ENCODE data around the gene DLD.

- TF ChIP-seq, protein P1, sequence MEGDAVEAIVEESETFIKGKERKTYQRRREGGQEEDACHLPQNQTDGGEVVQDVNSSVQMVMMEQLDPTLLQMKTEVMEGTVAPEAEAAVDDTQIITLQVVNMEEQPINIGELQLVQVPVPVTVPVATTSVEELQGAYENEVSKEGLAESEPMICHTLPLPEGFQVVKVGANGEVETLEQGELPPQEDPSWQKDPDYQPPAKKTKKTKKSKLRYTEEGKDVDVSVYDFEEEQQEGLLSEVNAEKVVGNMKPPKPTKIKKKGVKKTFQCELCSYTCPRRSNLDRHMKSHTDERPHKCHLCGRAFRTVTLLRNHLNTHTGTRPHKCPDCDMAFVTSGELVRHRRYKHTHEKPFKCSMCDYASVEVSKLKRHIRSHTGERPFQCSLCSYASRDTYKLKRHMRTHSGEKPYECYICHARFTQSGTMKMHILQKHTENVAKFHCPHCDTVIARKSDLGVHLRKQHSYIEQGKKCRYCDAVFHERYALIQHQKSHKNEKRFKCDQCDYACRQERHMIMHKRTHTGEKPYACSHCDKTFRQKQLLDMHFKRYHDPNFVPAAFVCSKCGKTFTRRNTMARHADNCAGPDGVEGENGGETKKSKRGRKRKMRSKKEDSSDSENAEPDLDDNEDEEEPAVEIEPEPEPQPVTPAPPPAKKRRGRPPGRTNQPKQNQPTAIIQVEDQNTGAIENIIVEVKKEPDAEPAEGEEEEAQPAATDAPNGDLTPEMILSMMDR (IDR thresholded peaks at IDR 0.05; ENCODE audit: poor library complexity): no peak
- no peak for TF ChIP-seq EZH2 (IDR thresholded peaks at IDR 0.05; ENCODE audit: borderline replicate concordance)
Measured at GRCh38 chr7:107933386-107934013, 42.5 kb downstream of the DLD start.
